GM12801 (cell line): ENCODE data around the gene NEUROG2.

Experiments used
- TF ChIP-seq, protein P1 (sequence below): IDR thresholded peaks from one replicate; pipeline ENCODE4 v1.5.1; 2011; ENCODE audit warnings: control low read depth; ENCODE audit not compliant: insufficient read length; ENCODE audit errors: extremely low read depth

The NEUROG2 gene

DNA sequence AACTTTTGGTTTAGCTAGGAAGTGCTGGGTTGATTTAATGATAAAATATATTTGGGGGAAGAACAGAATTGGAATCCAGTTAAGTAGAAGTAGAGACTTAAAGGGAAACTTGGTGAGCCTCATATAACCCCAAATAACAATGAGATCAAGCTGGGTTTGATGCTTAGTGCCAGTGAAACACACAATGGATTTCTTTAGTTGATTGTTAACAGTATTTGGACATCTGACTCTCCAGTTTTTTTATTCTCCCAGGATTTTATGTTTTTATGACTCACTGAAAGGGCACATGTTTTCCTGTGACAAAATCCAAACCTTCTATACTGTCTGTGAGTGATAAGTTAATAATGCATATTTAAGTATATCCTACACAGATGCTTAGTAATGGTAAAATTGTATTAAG is 2.7 kb upstream of the NEUROG2 start:
- TF ChIP-seq, protein P1, sequence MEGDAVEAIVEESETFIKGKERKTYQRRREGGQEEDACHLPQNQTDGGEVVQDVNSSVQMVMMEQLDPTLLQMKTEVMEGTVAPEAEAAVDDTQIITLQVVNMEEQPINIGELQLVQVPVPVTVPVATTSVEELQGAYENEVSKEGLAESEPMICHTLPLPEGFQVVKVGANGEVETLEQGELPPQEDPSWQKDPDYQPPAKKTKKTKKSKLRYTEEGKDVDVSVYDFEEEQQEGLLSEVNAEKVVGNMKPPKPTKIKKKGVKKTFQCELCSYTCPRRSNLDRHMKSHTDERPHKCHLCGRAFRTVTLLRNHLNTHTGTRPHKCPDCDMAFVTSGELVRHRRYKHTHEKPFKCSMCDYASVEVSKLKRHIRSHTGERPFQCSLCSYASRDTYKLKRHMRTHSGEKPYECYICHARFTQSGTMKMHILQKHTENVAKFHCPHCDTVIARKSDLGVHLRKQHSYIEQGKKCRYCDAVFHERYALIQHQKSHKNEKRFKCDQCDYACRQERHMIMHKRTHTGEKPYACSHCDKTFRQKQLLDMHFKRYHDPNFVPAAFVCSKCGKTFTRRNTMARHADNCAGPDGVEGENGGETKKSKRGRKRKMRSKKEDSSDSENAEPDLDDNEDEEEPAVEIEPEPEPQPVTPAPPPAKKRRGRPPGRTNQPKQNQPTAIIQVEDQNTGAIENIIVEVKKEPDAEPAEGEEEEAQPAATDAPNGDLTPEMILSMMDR = no peak

DNA sequence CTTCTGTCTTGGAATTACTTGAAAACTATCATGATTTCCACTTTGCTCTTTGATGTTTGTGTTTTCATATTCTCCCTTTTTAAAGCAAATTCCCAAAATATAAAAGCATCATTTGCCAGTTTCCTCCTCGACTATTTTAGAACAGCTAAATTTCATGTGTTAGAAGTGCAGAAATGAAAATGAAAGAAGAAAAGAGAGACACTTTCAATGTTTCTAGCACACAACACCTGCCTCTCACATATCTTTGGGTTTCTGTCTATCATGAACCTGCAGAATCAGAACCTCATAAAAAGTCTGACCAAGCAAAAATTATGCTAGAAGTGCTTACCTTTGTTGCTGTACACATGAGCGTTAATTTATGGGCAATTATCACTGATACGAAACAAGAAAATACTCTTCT is 1.9 kb upstream of the NEUROG2 start:
- TF ChIP-seq, protein P1 = no peak

DNA sequence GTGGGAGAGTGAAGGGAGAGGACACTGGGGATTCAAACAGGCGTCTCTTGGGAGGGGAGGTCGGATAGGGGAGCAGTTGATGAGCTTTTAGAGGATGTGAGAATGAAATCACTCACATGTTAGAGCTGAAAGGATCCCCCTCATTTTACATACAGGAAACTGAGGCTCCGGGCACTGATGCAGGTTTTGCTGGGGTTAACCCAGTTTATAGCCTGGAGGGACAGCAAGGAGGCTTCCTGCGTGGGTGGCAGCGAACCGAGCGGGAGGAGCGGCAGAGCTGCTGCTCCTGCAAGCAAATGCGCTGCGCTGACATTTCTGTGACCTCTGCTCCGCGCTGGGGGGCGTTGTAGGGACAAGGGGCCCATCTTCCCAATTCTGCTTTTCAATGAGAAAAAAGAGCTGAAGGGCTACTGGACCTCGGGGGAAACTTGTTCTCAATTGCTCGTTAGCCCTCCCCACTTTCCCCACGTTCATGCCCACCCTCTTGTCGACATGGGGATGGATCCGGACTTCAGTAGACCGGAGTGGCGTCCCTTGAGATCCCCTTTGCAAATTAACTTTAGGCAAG is 1.2 kb upstream of the NEUROG2 start:
- TF ChIP-seq, protein P1 = no peak

DNA sequence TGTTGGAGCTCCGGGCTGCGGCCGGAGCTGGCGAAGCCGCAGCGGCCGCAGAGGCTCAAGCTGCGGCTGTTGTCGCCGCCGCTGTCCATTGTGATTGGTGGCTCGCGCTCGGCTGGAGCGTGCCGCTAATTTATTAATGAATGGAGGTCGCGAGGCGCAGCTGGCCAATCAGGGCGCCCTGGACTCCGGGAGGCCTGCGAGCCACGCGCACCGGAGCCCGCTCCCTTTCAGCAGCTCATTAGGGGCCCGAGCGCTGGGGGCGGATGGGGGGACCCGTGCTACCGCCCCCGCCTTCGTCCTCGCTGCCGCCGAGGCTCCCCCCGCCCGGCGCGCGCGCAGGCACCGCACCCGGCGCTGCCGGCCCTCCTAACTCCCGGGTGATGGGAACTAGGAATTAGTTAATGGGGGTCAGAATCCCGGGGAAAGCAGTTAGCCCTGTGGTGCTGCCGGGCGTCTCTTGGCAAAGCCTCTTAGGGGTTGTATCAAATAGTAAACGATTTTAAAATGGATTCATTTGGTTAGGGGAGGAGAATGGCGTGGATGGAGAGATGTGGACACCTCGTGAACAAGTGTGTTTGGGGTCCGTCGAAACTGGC is 589 bp upstream of the NEUROG2 start:
- TF ChIP-seq, protein P1 = no peak

DNA sequence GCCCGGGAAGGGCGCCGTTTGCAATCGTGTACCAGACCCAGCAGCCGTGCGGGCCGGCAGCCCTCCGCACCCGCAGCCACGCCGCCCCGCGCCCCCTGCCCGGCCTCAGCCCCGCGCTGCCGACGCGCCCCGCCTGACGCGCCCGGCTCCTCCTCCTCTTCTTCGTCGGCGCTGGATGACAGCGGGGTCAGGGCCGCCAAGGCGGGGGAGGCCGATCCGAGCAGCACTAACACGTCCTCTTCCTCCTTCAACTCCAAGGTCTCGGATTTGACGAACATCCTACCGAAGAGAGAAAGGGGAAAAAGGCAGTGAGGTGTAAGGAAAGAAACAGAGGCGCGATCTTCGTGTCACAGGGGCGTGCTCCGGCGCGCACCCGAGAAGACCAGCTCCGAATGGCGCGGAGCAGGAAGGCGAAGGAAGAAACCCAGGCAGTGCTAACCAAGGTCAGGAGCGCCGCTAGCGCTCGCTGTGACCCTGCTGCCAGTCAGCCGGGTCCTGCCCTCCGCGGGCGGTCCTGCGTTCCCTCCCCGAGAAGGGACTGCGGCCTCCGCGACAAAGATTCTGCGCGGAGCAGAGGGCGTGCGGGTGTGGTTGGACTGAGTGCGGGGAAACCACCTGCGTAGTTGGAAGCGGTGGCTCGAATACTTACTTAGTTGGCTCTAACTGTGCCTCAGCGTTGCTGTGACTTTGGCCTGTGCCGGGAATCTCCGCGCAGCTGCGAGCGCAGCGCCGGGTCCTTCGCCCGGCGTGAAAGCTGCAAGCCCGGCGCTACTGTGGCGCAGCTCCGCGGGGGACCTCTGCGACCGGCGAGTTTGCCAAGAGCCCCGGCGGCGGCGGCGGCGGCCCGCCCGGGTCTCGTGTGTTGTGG is 548 bp downstream of the NEUROG2 start:
- TF ChIP-seq, protein P1 = no peak

DNA sequence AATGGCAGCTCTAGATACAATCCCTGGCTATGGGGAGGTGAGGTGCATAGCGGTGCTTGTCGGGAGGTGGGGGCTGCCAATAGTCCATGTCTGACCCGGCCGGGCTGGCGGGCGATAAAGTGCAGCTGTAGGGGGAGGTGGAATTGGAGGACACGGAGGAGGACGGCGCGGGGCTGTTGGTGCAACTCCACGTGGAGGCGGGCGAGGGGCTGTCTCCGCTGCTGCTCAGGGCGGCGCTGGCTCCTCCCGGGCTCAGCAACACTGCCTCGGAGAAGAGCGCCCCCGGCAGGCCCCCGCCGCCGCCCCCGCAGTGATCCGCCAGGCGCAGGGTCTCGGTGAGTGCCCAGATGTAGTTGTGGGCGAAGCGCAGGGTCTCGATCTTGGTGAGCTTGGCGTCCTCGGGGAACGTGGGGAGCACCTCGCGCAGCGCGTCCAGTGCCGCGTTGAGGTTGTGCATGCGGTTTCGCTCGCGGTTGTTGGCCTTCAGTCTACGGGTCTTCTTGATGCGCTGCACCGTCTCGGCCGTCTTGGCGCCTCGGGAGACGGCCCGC is 1.3 kb downstream of the NEUROG2 start:
- TF ChIP-seq, protein P1 = no peak

DNA sequence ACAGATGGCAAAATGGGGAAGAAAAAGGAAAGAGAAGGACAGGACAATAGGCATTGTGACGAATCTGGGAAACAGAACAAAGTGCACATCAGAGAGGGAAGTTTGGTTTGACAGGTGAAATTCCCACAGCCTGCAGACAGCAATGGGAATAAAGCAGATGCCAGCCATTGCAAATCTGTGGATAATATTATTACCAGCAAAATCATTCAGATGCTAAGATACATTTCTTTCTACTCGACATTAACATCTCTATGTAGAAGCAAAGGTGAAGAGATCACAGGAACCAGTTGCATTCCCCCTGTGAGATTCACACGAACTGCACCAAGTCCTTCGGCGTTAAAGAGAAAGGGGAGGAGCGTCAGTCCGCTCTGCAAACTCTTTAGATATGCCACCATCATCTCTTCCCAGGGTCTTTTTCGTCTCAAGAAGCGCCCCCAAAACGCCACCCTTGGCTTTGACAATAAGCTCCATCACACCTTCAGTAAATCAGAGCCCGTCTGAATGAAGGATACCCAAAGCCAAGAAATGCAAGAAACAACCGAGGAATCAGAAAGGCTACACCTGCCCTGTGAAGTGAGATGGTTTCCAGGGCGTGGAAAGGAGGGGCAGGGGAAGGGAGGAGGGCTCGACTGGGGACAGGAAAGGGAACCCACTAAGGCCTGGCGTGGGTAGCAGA is 1.9 kb downstream of the NEUROG2 start:
- TF ChIP-seq, protein P1 = no peak
